Stimulated activated naive CD4-positive, alpha-beta T cell treated with Interleukin-2 at 50 U/mL for 16 hours (primary cell): Measurements from ENCODE around the gene TMC4.

ENCODE experiments used
- DNase-seq: peaks from one replicate; lab custom pipeline; 2025; lab: John Stamatoyannopoulos, UW

Gene TMC4

DNA sequence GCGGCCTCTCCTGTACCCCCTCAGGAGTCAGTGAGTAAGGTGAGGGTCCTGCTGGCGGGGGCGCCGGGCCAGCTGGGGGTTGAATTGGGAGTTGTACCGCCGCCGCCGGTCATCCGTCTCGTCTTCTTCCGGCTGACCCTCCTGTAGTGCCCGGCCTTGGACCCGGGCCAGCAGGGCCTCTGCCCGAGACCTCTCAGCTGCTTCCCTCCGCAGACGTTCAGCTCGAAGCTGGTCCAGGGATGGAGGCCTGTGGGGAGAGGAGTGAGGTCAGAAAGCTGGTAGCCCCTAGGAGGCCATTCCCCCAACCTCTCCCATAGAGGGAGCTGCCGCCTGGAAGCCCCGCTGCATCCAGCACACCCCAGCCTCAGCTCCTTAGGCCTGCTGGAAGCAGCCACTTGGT lies 17.3 kb downstream of the TMC4 start:
- DNase-seq, result no peak

DNA sequence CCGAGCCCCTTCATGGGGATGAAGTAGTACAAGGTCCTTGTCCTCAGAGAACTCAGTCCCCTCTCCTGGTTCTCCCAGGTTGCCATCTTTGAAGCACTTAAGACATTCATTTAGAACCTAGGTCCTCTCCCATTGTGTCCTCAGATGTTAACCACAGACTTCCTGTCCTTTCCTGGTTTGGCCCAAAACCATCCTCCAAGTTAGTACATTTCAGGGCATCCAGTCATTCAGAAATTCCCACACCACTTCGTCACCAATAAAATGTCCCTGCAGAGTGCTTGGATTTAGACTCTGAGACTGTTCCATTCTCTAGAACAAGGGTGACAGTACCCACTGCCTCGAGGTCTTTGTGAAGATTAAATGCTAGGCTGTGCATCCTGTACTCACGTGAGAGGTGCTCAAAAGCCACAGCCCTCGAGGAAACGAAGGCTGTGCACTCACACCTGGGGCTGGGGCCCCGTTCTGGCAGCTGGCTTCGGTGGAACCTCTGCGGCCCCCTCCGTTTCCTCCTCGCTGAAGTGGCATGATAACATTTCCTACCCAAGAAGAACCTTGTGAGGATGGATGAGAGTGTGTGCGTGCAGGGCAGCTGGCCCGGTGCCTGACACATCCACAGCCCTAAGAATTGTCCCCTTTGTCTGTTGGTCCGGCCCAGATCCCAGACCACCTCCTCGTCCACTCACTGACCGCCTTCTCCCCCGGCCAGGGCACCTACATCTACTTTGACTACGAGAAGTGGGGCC lies 18.2 kb downstream of the TMC4 start:
- DNase-seq, result no peak

DNA sequence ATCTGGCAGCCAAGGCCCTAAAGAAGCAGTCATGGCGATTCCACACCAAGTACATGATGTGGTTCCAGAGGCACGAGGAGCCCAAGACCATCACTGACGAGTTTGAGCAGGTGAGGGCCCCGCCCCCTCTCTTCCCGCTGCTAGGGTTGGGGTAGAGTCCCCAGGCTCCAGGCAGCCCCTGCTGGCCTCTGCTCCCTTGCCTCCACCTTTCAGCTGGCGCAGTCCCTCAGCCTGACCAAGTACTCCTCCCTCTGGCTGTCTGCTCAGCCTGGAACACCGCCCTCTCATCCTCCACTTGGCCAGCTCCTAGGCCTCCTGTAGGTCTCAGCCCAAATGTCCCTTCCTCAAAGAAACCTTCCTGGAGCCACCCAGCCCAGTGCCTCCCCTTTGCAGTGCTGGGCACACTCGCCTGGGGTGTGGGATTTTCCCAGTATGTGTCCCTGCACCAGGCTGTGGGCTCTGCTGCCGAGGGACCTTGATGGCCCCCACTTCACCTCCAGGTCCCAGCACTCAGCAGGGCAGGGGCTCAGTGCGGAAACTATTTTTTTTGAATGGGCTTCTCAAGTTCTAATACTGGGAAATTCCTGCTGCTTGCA lies 19.1 kb downstream of the TMC4 start:
- no peak for DNase-seq

DNA sequence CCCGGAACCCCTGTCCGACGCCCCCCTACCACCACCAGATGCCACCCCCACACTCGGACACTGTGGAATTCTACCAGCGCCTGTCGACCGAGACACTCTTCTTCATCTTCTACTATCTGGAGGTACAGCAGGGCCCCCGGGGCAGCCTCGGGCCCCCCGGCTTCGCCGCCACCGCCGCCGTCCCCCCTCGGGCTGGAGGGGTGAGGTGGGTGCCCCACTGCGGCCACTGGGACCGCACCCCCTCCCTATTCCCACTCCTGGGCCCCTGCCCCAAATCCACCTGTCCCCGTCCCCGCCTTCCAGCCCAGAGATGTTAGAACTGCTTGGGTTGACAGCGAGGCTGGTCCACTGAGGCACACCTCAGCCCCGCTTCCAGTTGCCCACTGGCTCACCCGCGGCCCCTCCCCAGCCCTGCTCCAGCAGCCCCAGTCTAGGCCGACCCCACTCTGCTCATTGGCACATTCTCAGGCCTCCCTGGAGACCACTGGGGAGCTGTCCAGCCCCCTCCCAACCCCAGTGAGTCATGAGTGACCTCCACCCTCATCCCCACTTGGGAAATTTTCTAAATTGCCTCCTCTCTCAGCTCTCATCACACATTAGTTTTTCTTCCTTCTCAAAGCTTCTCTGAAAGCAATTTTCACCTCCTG lies 20.0 kb downstream of the TMC4 start:
- no peak for DNase-seq

DNA sequence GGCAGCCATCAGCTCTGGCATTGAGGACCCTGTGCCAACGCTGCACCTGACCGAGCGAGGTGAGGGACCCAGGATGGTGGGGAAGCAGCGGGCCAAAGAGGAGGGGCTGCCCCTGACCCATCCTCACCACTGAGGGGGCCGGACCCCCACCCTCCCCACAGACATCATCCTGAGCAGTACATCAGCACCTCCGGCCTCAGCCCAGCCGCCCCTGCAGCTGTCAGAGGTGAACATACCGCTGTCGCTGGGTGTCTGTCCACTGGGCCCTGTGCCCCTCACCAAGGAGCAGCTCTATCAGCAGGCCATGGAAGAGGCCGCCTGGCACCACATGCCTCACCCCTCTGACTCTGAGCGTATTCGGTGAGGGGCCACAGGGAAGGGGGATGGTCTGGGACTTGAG lies 20.7 kb downstream of the TMC4 start:
- DNase-seq, result no peak

DNA sequence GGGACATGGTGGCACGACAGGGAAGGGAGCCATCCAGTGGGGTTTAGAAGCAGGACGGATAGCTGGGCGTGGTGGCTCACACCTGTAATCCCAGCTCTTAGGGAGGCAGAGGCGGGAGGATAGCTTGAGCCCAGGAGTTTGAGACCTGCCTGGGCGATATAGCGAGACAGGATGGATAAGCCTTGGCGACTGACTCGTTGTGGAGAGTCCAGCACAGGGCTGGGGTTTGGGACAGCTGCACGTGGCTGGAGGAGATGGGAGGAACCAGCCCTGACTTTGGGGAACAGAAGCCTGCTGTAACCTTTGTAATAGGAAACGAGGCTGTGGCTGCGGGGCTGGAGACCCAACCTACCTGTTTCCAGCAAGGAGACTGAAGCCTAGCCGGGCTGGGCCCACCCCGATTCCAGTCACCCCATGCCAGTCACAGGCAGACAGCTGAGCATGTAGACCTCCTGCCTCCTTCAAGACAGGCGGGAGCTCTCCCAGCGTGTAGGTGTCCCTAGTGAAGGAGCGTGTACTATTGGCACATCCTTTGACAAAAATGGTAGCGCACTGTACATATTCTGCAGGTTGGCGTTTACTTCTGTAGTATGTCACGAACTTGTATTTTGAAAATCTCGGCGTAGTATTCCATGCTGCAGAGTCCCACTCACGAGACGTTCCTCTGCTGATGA lies 21.5 kb downstream of the TMC4 start:
- DNase-seq, result no peak

DNA sequence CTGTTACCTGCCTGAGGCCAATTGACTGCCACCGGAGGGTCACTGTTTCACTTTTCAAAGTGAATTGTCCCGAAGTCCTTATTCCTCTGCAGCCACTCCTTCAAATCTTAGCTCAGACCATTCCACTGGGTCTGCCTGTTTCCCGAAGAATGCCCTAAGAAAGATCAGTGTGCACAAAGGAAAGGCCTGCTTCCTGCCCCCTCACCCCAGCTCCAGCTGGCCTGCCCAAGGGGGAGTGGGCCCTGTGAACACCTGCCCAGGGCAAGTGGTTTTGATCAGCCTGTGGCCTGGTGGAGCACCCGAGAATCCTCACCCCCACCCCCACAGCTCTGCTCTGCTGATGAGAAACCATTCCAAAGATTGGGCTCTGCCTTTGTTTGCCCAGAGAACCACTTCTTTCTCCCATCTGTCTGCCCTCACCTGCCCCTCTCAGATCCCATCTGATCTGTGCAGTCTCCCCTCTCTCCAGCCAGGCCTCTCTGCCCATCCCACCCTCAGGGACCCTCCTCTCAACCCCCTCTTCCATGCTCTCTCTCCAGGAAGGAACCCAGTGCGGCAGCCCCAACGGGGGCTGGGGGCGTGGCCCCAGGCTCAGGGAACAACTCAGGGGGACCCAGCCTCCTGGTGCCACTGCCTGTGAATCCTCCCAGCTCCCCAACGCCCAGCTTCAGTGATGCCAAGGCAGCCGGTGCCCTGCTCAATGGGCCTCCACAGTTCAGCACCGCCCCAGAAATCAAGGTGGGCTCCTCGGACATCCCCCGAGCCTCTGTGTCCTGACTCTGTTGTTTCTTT lies 23.7 kb downstream of the TMC4 start:
- no peak for DNase-seq

DNA sequence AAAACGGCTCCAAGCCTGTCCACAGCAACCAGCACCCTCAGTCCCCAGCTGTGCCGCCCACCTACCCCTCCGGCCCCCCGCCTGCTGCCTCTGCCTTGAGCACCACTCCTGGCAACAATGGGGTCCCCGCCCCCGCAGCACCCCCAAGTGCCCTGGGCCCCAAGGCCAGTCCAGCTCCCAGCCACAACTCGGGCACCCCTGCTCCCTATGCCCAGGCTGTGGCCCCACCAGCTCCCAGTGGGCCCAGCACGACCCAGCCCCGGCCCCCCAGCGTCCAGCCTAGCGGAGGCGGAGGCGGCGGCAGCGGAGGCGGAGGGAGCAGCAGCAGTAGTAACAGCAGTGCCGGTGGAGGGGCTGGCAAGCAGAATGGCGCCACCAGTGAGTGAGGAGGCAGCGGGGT lies 24.8 kb downstream of the TMC4 start:
- no peak for DNase-seq

DNA sequence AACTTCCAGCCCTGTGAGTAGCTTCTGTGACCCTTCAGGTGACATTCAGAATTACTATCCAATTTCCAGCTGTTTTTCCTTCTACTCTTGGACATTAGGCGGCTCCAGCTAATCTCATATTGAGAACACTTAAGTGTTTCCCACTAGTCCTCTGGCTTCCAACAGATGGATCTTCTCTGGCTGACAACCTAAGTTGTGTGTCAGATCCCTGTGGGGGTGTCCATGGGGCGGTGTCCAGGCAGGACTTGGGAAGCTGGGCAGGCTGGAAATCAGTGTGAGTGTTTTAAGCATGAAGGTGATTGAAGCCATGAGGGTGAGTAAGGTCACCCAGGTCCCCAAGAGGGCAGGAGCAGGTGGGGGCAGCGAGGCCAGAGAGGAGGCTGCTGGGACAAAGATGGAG lies 25.3 kb downstream of the TMC4 start:
- DNase-seq, result no peak

DNA sequence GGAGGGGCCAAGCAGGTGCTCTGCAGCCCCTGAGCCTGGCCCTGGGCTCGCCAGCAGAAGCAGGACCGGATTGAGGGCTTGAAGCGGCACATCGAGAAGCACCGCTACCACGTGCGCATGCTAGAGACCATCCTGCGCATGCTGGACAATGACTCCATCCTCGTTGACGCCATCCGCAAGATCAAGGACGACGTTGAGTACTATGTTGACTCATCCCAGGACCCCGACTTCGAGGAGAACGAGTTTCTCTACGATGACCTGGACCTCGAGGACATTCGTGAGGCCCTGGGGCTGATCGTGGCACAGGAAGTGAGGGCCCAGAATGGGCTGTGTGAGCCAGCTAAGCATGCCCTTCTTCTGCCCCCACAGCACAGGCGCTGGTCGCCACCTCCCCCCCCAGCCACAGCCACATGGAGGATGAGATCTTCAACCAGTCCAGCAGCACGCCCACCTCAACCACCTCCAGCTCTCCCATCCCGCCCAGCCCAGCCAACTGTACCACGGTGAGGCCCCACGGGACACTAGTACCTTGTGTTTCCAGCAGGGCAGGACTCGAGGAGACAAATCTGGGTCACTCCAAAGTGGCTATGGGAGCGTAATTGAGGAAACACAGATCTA lies 27.3 kb downstream of the TMC4 start:
- DNase-seq, result no peak

DNA sequence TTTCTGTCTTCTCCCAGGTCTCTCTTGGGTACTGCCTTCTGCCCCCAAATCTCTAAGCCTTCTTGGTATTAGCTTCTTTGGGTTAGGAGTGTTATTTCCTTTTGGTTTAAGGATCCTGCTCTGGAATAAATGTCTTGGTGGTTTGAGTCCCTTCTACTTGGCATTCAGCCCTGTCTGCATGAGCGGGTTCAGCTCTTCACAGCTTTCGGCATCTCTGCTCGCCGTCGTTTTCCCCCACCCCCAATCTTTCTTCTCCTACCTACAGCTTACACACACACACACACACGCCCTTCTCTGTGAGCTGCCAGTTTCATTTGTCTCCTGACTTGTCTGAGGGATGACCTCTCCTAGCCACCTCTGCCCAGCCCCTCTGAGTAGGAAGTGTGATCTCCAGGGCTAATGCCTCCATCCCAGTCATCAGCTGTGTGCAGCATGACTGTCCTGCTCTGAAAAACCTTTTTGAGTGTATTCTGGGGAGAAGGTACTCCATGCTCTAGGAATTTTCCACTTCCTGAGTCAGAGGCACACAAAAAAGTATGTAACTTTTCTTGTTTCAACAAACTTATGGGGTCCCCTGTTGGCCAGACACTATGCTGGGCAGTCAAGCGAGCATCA lies 30.7 kb downstream of the TMC4 start:
- no peak for DNase-seq

DNA sequence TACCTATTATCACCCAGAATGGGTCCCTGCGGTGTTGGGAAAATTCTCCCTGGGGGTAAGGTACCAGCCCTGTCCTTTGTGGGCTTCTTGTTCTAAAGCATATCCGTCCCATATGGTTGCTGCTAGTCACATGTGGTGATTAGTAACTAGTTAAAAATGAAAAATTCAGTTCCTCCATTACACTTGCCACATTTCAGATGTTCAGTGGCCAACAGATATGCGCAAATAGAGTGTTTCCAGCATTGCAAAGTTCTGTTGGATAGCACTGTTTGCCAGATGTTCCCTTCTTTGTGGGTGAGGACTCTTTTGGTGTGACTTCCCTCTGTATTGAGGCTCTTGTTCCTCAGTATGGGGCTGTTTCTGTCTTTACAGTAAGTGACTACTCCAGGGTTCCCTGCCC lies 31.6 kb downstream of the TMC4 start:
- no peak for DNase-seq

DNA sequence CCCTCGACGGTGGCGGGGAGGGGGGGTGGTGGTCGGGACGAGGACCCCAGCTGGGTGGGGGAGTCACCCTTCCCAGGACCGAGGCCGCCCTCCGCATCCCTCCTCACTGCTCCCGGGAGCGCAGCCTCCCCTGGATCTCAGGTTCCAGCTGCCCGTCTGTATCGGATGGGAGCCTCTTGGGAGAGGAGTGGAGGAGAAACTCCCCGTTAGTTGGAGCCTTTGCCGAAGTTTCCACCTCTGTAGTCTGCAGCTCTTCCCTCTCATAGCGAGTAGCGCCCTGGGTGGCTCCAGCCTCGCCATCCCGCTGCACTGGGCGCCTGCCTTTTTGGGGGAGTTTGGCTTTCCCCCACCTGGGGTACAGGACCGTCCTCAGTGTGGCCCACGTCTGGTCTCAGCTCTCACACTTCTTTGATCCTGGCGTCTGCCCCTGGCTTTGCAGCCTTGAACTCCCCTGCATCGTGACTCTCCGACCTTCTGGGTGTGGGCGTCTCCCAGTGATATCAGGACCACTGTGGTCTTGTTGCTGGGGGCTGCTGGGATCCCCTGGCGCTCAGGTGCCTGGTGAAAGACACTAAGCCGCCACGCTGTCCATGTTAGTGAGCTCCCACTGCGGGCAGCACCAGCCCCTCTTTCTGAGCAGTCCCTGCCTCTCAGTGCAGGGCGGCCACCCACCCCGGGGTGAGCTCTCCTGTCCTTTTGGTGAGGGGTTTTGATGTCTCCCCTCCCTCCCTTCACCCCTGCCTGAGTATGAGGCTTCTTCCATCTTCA lies 34.3 kb downstream of the TMC4 start:
- peak; percentile 37 for DNase-seq

DNA sequence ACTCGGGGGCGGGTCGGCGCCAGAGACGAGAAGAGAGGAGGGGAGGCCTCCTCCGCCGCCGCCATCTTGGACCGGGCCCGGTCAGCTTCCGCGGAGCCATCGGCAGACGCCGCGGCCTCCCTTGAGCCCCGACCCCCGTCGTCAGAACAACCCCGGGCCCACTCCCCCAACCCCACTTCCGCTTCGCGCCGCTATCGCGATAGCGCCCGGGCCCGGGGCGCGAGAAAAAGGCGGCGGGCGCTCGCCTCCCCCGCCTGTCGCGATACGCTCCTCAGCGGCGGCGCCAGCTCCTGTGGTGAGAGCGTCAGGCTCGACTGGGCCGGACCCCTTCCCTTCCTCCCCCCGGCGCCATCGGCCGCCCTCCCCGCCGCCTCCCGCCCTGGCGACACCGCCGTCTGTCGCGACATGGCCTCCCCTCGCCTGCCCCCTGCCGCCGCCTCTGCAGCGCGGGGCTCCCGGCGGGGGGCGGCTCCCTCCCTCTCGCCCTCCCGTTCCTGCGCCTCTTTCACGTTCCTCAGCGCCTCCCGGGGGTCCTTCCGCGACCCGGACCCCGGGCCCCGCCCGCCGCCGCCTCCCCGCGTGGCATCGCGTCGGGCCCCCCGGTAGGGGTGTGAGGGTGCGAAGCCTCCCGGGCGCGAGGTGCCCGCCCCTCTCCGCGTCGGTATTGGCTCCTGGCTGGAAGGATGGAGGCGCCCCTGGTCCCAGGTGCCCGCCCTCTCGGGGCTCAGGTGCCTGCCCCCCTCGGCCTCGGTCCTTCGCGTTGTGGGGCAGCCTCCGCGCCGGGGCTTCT lies 35.1 kb downstream of the TMC4 start, which contains the start of gene CNOT3:
Gene CNOT3, plus strand, starts transcription at position 64 of the 790 bp plus-strand sequence. CDS start 5,217 bp downstream, outside the sequence.
- DNase-seq, result peak; percentile 17

DNA sequence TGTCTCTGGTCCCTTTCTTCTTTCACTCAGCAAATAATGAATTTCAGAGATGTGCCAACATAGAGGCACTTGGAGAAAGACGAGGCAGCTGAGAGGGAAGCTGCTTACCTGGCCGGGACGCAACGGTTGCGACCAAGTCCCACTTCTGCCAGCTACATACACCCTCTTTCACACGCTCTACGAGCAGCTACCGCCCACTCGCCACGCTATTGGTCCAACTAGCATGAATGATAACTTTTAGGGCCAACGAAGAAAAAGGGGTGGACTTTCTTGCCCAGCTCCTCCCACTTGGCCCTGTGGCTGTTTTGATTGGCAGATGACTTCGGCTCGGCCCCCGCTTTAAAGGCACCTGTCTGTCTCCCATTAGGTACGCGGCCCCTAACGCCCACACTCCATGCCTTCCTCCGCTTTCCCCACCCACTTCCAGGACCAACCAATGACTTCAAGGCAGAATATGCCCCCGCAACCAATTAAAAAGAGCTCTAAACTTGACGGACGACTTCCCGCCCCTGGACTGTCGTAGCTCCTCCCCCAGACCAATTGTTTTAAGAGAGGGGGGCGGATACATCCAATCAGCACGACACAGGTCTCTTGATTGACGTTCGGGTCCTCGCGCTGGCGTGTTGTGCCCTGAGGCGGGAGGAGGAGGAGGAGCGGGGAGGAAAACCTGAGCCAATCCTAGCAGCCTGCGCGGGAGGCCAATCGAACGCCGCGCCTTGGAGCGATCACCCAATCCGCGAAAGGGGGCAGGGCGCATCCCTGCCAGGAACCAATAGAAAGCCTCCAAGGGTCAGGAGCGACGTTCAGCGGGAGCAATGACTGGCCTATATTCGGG lies 35.9 kb downstream of the TMC4 start:
- DNase-seq, result peak; percentile 100

DNA sequence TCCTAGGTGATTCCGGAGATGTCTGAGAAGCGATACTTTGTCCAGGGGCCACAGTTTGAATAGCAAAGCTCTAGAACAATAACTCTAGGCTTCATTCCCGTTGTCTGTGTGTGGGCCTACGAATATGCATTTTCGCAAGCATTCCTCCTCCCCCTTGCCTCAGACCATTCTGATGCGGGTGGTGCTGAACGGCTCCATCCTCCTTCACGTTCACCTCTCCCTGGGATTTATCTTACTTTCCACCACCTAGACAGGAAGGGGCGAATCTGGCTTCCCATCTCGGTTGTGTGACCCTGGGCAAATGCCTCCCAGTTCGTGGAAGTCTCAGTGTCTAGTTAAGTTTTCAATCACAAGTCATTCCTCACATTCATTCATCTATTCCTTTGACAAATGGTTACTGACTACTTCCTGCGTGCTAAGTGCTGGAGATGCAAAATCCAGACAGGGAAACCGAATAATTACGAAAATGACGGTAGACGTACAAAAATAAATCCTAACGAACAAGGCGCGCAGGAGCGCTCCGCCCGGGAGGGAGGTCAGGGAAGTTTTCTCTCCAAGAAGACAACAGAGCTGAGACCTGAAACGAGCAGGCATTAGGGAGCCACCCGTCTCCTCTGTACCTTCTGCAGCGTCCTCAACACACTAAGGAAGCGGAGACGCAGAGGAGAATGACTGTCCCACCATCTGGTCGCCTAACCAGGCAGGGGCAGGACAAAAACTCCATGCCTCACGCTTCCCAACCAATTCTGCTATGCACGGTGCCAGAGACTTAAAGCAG lies 36.7 kb downstream of the TMC4 start:
- DNase-seq, result no peak

DNA sequence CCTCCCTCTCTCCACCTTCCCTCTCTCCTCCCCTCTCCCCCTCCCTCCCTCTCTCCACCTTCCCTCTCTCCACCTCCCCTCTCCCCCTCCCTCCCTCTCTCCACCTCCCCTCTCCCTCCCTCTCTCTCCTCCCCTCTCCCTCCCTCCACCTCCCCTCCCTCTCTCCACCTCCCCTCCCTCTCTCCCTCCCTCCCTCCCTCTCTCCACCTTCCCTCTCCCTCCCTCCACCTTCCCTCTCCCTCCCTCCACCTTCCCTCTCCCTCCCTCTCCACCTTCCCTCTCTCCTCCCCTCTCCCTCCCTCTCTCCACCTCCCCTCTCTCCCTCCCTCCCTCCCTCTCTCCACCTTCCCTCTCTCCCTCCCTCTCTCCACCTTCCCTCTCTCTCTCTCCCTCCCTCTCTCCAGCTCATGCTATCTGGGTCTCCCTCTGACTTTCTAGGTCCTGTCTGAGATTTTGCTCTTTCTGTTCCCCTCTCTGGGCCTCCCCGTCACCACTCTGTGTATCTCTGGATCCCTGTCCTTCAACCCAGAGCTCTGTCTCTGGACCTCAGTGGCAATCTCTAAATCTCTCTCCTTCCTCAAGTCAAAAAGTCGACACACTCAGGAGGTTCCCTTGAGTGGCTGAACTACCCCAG lies 38.9 kb downstream of the TMC4 start:
- DNase-seq, result no peak
